ENCODE results near the gene DCLRE1B.

DNA sequence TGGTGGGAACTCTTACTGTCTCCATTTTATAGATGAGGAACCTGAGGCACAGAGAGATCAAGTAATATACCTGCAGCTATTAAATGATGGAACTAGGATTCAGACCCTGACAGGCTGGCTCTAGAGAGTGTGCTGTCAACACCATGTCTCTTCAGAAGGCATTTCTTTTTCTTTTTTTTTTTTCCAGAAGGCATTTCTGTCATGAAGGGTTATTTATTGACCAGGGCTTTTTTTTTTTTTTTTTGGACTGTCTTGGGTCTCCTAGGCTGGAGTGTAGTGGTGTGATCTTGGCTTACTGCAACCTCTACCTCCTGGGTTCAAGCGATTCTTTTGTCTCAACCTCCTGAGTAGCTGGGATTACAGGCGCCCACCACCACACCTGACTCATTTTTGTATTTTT, 46.6 kb downstream of the DCLRE1B start:
- TF ChIP-seq, protein P1, sequence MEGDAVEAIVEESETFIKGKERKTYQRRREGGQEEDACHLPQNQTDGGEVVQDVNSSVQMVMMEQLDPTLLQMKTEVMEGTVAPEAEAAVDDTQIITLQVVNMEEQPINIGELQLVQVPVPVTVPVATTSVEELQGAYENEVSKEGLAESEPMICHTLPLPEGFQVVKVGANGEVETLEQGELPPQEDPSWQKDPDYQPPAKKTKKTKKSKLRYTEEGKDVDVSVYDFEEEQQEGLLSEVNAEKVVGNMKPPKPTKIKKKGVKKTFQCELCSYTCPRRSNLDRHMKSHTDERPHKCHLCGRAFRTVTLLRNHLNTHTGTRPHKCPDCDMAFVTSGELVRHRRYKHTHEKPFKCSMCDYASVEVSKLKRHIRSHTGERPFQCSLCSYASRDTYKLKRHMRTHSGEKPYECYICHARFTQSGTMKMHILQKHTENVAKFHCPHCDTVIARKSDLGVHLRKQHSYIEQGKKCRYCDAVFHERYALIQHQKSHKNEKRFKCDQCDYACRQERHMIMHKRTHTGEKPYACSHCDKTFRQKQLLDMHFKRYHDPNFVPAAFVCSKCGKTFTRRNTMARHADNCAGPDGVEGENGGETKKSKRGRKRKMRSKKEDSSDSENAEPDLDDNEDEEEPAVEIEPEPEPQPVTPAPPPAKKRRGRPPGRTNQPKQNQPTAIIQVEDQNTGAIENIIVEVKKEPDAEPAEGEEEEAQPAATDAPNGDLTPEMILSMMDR (IDR thresholded peaks at IDR 0.05; ENCODE audit: low read length), result no peak
- TF ChIP-seq EZH2 (IDR thresholded peaks at IDR 0.05; ENCODE audit: borderline replicate concordance, low read length), result no peak
